ENCODE results near the gene CACNA2D2. TPM values are rescaled to one million over a fixed set of nuclear protein-coding genes. Genes with fewer than 3 reads are reported as not detected.

Gene CACNA2D2
- polyA plus RNA-seq, 1 of the 3 experiments (the other 2 are of a cell fraction), result 1.1 TPM

GRCh38 chr3:50378757-50379156 lies 124.7 kb downstream of the CACNA2D2 start:
- Histone ChIP-seq H3K79me2 (ENCODE audit: insufficient read depth) (no peaks in the 10 kb centered on the region), H3K9me3 (no peaks in the 10 kb centered on the region), H3K9me2 (no peaks in the 10 kb centered on the region), H3K27me3 (ENCODE audit: insufficient read depth) (no peaks in the 10 kb centered on the region), H3K27ac (ENCODE audit: low read depth in 2 of 2, low read length in 1 of 2) (peak overlapping the region in 1 of 2 experiments; percentile 100; a peak in 2 of 4 replicates), H3K36me3 (replicated peaks in 1 of 2; ENCODE audit: control insufficient read depth in 1 of 2, insufficient read depth in 2 of 2, low read length in 1 of 2) (no peaks in the 10 kb centered on the region), H3K4me1 (ENCODE audit: control insufficient read depth in 1 of 2, insufficient read depth in 2 of 2, low read depth in 1 of 2, low read length in 1 of 2) (peaks cover 0 to 93% of the 10 kb centered on the region in 2 experiments; a peak in 2 of 4 replicates), H3K9ac (no peak overlapping the region), H2AFZ (ENCODE audit: low read depth) (no peak overlapping the region), H4K20me1 (ENCODE audit: insufficient read depth) (no peaks in the 10 kb centered on the region), H3K4me2 (no peak overlapping the region), H3K4me3 (ENCODE audit: low read depth in 2 of 2, low read length in 1 of 2) (peak overlapping the region in 1 of 2 experiments; percentile 41; a peak in 1 of 4 replicates), H3F3A (replicated peaks; ENCODE audit: insufficient read depth) (no peaks in the 10 kb centered on the region)
- DNase-seq, result no peak
- WGBS (ENCODE audit: low lambda C conversion rate), result 92% methylated on average over 11 of the region's 17 CpGs
- POLR2A ChIA-PET, result interaction anchor here (3.5 kb wide), 1 partner anchor 9 kb away, joined by 28 read pairs; no protein-coding TSS in a partner anchor
- CTCF ChIA-PET, result interaction anchor here (0.9 to 4.5 kb wide), 8 partner anchors 8 to 163 kb away, joined by 3 to 41 read pairs (median 6); no protein-coding TSS in a partner anchor
- TF ChIP-seq JUND (IDR thresholded peaks at IDR 0.05), result no peak
- no peak for TF ChIP-seq RCOR1 (IDR thresholded peaks at IDR 0.05; ENCODE audit: low read length)
- TF ChIP-seq POLR2AphosphoS5 (IDR thresholded peaks at IDR 0.05; ENCODE audit: low read depth, low read length), result no peak
- TF ChIP-seq TCF12 (IDR thresholded peaks at IDR 0.05), result no peak
- TF ChIP-seq USF2 (IDR thresholded peaks at IDR 0.05; ENCODE audit: borderline replicate concordance, low read depth, low read length), result no peak
- TF ChIP-seq USF1 (IDR thresholded peaks at IDR 0.05; ENCODE audit: borderline replicate concordance, low read depth), result no peak
- no peak for TF ChIP-seq CTCF (IDR thresholded peaks at IDR 0.05)
- TF ChIP-seq RAD21 (IDR thresholded peaks at IDR 0.05; ENCODE audit: low read length), result no peak
- TF ChIP-seq CHD2 (IDR thresholded peaks at IDR 0.05; ENCODE audit: low read length, partially characterized antibody), result no peak
- TF ChIP-seq ELF1 (IDR thresholded peaks at IDR 0.05), result no peak

GRCh38 chr3:50378024-50378423 lies 125.4 kb downstream of the CACNA2D2 start:
- H3K4me1 ChIP-seq (ENCODE audit: control insufficient read depth in 1 of 2, insufficient read depth in 2 of 2, low read depth in 1 of 2, low read length in 1 of 2), result peaks cover 0 to 92% of the 10 kb centered on the region in 2 experiments; a peak in 2 of 4 replicates
- no peaks in the 10 kb centered on the region for H3K79me2 ChIP-seq (ENCODE audit: insufficient read depth)
- no peaks in the 10 kb centered on the region for H3K9me3 ChIP-seq
- H3K9ac ChIP-seq, result no peak overlapping the region
- H4K20me1 ChIP-seq (ENCODE audit: insufficient read depth), result no peaks in the 10 kb centered on the region
- H3K27ac ChIP-seq (ENCODE audit: low read depth in 2 of 2, low read length in 1 of 2), result peak overlapping the region in 1 of 2 experiments; percentile 100; a peak in 2 of 4 replicates
- no peak overlapping the region for H2AFZ ChIP-seq (ENCODE audit: low read depth)
- DNase-seq, result no peak
- TF ChIP-seq YY1 (IDR thresholded peaks at IDR 0.05; ENCODE audit: low read depth), result no peak
- TF ChIP-seq RAD21 (IDR thresholded peaks at IDR 0.05; ENCODE audit: low read length), result peak; percentile 35
- peak; percentile 15; the same call in 1 of the 2 replicates for TF ChIP-seq SMC3 (IDR thresholded peaks at IDR 0.05; ENCODE audit: low read depth, low read length)
- H3K36me3 ChIP-seq (replicated peaks in 1 of 2; ENCODE audit: control insufficient read depth in 1 of 2, insufficient read depth in 2 of 2, low read length in 1 of 2), result no peaks in the 10 kb centered on the region
- no peaks in the 10 kb centered on the region for H3K27me3 ChIP-seq (ENCODE audit: insufficient read depth)
- H3K9me2 ChIP-seq, result no peaks in the 10 kb centered on the region
- peak overlapping the region in 1 of 2 experiments; percentile 41; a peak in 1 of 4 replicates for H3K4me3 ChIP-seq (ENCODE audit: low read depth in 2 of 2, low read length in 1 of 2)
- CTCF ChIA-PET, result interaction anchor here (0.9 to 4.5 kb wide), 7 partner anchors 10 to 164 kb away, joined by 3 to 41 read pairs (median 6); no protein-coding TSS in a partner anchor
- no peaks in the 10 kb centered on the region for H3F3A ChIP-seq (replicated peaks; ENCODE audit: insufficient read depth)
- 57% methylated on average over 3 of the region's 6 CpGs for WGBS (ENCODE audit: low lambda C conversion rate)
- H3K4me2 ChIP-seq, result no peak overlapping the region
- POLR2A ChIA-PET, result no interaction called here

All from SK-N-SH (cell line).